H1 (cell line): ENCODE data around the gene TRAIP. TPM values are rescaled to one million over a fixed set of nuclear protein-coding genes. Genes with fewer than 3 reads are reported as not detected.

Experiments used
- CTCF ChIA-PET: fragments of 300-600 bp; sonication (Branson Sonifier 250); formaldehyde crosslinking; loops from one replicate; lab custom pipeline; 2021; ENCODE audit not compliant: partially characterized antibody; lab: Charles Lee
- POLR2A ChIA-PET: fragments of 300-600 bp; sonication (Branson Sonifier 250); formaldehyde crosslinking; loops from one replicate; lab custom pipeline; 2021; ENCODE audit warnings: inconsistent platforms; ENCODE audit not compliant: partially characterized antibody; lab: Charles Lee
- DNase-seq, 2 experiments: peaks; one replicate each; pipeline versions ENCODE4 v3.0.0 to v3.0.0-alpha.2; 2010 to 2022; ENCODE audit warnings: low spot score in 2 of 2, low read depth in 1 of 2, mixed read lengths in 1 of 2
- FAIRE-seq: peaks from 2 replicates; lab custom pipeline; 2011; peaks lifted over from hg19 to GRCh38; lab: Jason Lieb, UNC
- H2AFZ ChIP-seq: 2 replicates; pipeline ENCODE4 v1.8.1; 2012; ENCODE audit warnings: low read length, inconsistent platforms
- H2AK5ac ChIP-seq: 2 replicates; pipeline ENCODE4 v1.6.1; 2013; ENCODE audit warnings: low read depth, low read length
- H2BK120ac ChIP-seq: replicated peaks from 2 replicates; pipeline ENCODE3; 2013; ENCODE audit warnings: low read depth, low read length, inconsistent platforms
- H2BK12ac ChIP-seq: 2 replicates; pipeline ENCODE4 v1.6.1; 2013; ENCODE audit warnings: low read depth, low read length
- H2BK15ac ChIP-seq: 2 replicates; pipeline ENCODE4 v1.6.1; 2013; ENCODE audit warnings: low read length
- H2BK20ac ChIP-seq: 2 replicates; pipeline ENCODE4 v1.6.1; 2013; ENCODE audit warnings: low read length
- H2BK5ac ChIP-seq: 2 replicates; pipeline ENCODE4 v1.6.1; 2013; ENCODE audit warnings: low read depth, low read length
- H3K14ac ChIP-seq: 2 replicates; pipeline ENCODE4 v1.6.1; 2013; ENCODE audit warnings: inconsistent platforms; ENCODE audit not compliant: insufficient read length
- H3K18ac ChIP-seq: 2 replicates; pipeline ENCODE4 v1.6.1; 2013; ENCODE audit warnings: low read length; ENCODE audit errors: extremely low read depth
- H3K23ac ChIP-seq: 2 replicates; pipeline ENCODE4 v1.6.1; 2013; ENCODE audit warnings: inconsistent platforms; ENCODE audit not compliant: insufficient read length
- H3K23me2 ChIP-seq: 2 replicates; pipeline ENCODE4 v1.6.1; 2013; ENCODE audit warnings: low read depth, low read length
- H3K27ac ChIP-seq: 2 replicates; pipeline ENCODE4 v1.6.1; 2011; ENCODE audit warnings: low read depth, low read length, inconsistent platforms
- H3K27me3 ChIP-seq, 4 experiments: replicated peaks in 1 of 4; 1 replicate in 1 of 4; 2 replicates in 3 of 4; pipeline versions ENCODE4 v1.6.1 to v1.8.1; 2011 to 2013; ENCODE audit warnings: low read length in 3 of 4, mild to moderate bottlenecking in 3 of 4, inconsistent platforms in 2 of 4, mixed read lengths in 2 of 4, moderate library complexity in 1 of 4; ENCODE audit not compliant: control insufficient read depth in 3 of 4, insufficient read depth in 3 of 4; ENCODE audit errors: extremely low read depth in 1 of 4
- H3K36me3 ChIP-seq, 4 experiments: 2 replicates each; pipeline versions ENCODE4 v1.6.1 to v1.8.1; 2011 to 2013; ENCODE audit warnings: mild to moderate bottlenecking in 4 of 4, low read length in 3 of 4, moderate library complexity in 2 of 4, control low read depth in 1 of 4, inconsistent platforms in 1 of 4; ENCODE audit not compliant: insufficient read depth in 4 of 4, control insufficient read depth in 2 of 4
- H3K4ac ChIP-seq: replicated peaks from 2 replicates; pipeline ENCODE3; 2013; ENCODE audit warnings: low read length, low read depth, mixed read lengths, inconsistent platforms; ENCODE audit not compliant: insufficient read length
- H3K4me1 ChIP-seq, 4 experiments: replicated peaks in 1 of 4; 1 replicate in 1 of 4; 2 replicates in 3 of 4; pipeline versions ENCODE4 v1.6.1 to v1.8.1; 2011 to 2013; ENCODE audit warnings: low read length in 3 of 4, inconsistent platforms in 2 of 4, mixed read lengths in 1 of 4; ENCODE audit not compliant: insufficient read depth in 4 of 4, control insufficient read depth in 3 of 4
- H3K4me2 ChIP-seq, 2 experiments: 2 replicates each; pipeline versions ENCODE4 v1.6.1 to v1.8.1; 2011 to 2013; ENCODE audit warnings: low read depth in 2 of 2, low read length in 2 of 2, control low read depth in 1 of 2, inconsistent platforms in 1 of 2, mild to moderate bottlenecking in 1 of 2; ENCODE audit not compliant: insufficient read depth in 1 of 2
- H3K4me3 ChIP-seq, 4 experiments: fragments of 200-600, 300-600 bp in 1 of 4; sonication (generic), shearing (Covaris generic), sonication (Bioruptor Twin) in 1 of 4; 2 replicates each; pipeline versions ENCODE4 v1.5.1 to v1.8.1; 2011 to 2016; ENCODE audit warnings: low read length in 4 of 4, low read depth in 3 of 4, control low read depth in 2 of 4, inconsistent platforms in 2 of 4, mild to moderate bottlenecking in 2 of 4, mixed read lengths in 1 of 4, moderate library complexity in 1 of 4; ENCODE audit not compliant: insufficient read depth in 2 of 4; ENCODE audit errors: extremely low read depth in 1 of 4
- H3K56ac ChIP-seq: replicated peaks from 2 replicates; pipeline ENCODE3; 2013; ENCODE audit warnings: low read depth, mild to moderate bottlenecking, mixed read lengths, low read length, inconsistent platforms; ENCODE audit not compliant: insufficient read length
- H3K79me1 ChIP-seq: 2 replicates; pipeline ENCODE4 v1.6.1; 2013; ENCODE audit warnings: low read depth, low read length, control low read depth
- H3K79me2 ChIP-seq, 2 experiments: 2 replicates each; pipeline versions ENCODE4 v1.6.1 to v1.8.1; 2012 to 2013; ENCODE audit warnings: low read length in 2 of 2, mild to moderate bottlenecking in 2 of 2, inconsistent platforms in 1 of 2; ENCODE audit not compliant: insufficient read depth in 2 of 2, control insufficient read depth in 1 of 2
- H3K9ac ChIP-seq, 4 experiments: replicated peaks in 1 of 4; 1 replicate in 1 of 4; 2 replicates in 3 of 4; pipeline versions ENCODE4 v1.6.1 to v1.8.1; 2011 to 2013; ENCODE audit warnings: low read depth in 3 of 4, low read length in 3 of 4, control low read depth in 2 of 4, mild to moderate bottlenecking in 2 of 4, moderate library complexity in 2 of 4, inconsistent platforms in 1 of 4; ENCODE audit errors: extremely low read depth in 1 of 4
- H3K9me3 ChIP-seq, 2 experiments: 2 replicates each; pipeline versions ENCODE4 v1.6.1 to v1.8.1; 2012 to 2013; ENCODE audit warnings: mild to moderate bottlenecking in 2 of 2, moderate library complexity in 2 of 2, control low read depth in 1 of 2, inconsistent platforms in 1 of 2, low read depth in 1 of 2, low read length in 1 of 2, mixed read lengths in 1 of 2; ENCODE audit not compliant: insufficient read depth in 2 of 2
- H4K20me1 ChIP-seq, 2 experiments: replicated peaks in 1 of 2; 2 replicates each; pipeline versions ENCODE3 to v1.8.1; 2011 to 2013; ENCODE audit warnings: inconsistent platforms in 2 of 2, low read length in 2 of 2, mild to moderate bottlenecking in 1 of 2; ENCODE audit not compliant: insufficient read depth in 2 of 2, control insufficient read depth in 1 of 2
- H4K5ac ChIP-seq: 2 replicates; pipeline ENCODE4 v1.6.1; 2013; ENCODE audit warnings: low read length, low read depth, mixed read lengths, inconsistent platforms; ENCODE audit not compliant: insufficient read length
- H4K8ac ChIP-seq: 2 replicates; pipeline ENCODE4 v1.8.0; 2013; ENCODE audit warnings: mild to moderate bottlenecking, moderate library complexity, low read length, inconsistent platforms; ENCODE audit not compliant: insufficient read depth; ENCODE audit errors: extremely low read depth
- H4K91ac ChIP-seq: replicated peaks from 2 replicates; pipeline ENCODE3; 2013; ENCODE audit warnings: low read length, mixed read lengths, inconsistent platforms; ENCODE audit not compliant: insufficient read length
- CEBPB ChIP-seq: IDR thresholded peaks from 2 replicates; pipeline ENCODE4 v1.6.1; 2012; ENCODE audit warnings: low read depth, low read length
- CREB1 ChIP-seq: IDR thresholded peaks from 2 replicates; pipeline ENCODE4 v1.6.1; 2012; ENCODE audit warnings: inconsistent platforms
- SUZ12 ChIP-seq: fragments of 200-600 bp; sonication (generic); IDR thresholded peaks from 2 replicates; pipeline ENCODE4 v1.6.1; 2012; ENCODE audit warnings: mild to moderate bottlenecking, inconsistent platforms, low read length, moderate library complexity, mixed read lengths
- TAF7 ChIP-seq: optimal IDR thresholded peaks from 2 replicates; pipeline ENCODE3; 2011; ENCODE audit warnings: low read depth, mild to moderate bottlenecking, inconsistent platforms, low read length, moderate library complexity, borderline replicate concordance
- WGBS, 2 experiments: shearing (Covaris generic) in 1 of 2; methylation state at CpG; one replicate each; pipeline versions ENCODE4 v1.1.6 to v1.1.7; 2013 to 2015; ENCODE audit warnings: low lambda C conversion rate in 2 of 2, mixed read lengths in 2 of 2, inconsistent platforms in 1 of 2, low coverage in 1 of 2, missing lambda C conversion rate in 1 of 2; ENCODE audit not compliant: insufficient replicate concordance in 2 of 2, insufficient coverage in 1 of 2, insufficient read length in 1 of 2; ENCODE audit errors: extremely low coverage in 1 of 2, missing lambda C conversion rate in 1 of 2; 5-methylcytosine and 5-hydroxymethylcytosine counted together
- polyA plus RNA-seq, 7 experiments: library from polyadenylated mRNA; depleted of rRNA in 3 of 7; stranded (reverse) in 5 of 7; unstranded in 2 of 7; fragments of >200 nt in 5 of 7; fragments of 200-250 nt in 2 of 7; gene quantifications; 1 replicate in 5 of 7; 2 replicates in 1 of 7; 4 replicates in 1 of 7; pipeline versions ENCODE4 v1.2.1 to v1.2.3, GENCODE V29; 2011 to 2013; ENCODE audit warnings: missing spikeins in 2 of 7, mixed read lengths in 2 of 7
- total RNA-seq: library from RNA; stranded (reverse); fragmentation: NEBNext Ultra II Directional; extraction: Animal tissue kit (Norgen Biotek cat#: 25700); gene quantifications from 2 replicates; pipeline ENCODE4 v1.2.1, GENCODE V29; 2021
- TF ChIP-seq, protein P1 (sequence below), 3 experiments: IDR thresholded peaks; 1 replicate in 2 of 3; 2 replicates in 1 of 3; pipeline versions ENCODE4 v1.5.1 to v1.6.1; 2011; ENCODE audit warnings: low read length in 3 of 3, mild to moderate bottlenecking in 3 of 3, inconsistent platforms in 2 of 3, low read depth in 1 of 3, moderate library complexity in 1 of 3; ENCODE audit not compliant: insufficient read depth in 1 of 3; ENCODE audit errors: control extremely low read depth in 1 of 3

Gene TRAIP
- total and polyA plus RNA-seq, 2 of the 8 experiments (the other 6 are each of a cell fraction or from before 2014, with no cell fraction given), result 27.7 to 28.1 TPM

DNA sequence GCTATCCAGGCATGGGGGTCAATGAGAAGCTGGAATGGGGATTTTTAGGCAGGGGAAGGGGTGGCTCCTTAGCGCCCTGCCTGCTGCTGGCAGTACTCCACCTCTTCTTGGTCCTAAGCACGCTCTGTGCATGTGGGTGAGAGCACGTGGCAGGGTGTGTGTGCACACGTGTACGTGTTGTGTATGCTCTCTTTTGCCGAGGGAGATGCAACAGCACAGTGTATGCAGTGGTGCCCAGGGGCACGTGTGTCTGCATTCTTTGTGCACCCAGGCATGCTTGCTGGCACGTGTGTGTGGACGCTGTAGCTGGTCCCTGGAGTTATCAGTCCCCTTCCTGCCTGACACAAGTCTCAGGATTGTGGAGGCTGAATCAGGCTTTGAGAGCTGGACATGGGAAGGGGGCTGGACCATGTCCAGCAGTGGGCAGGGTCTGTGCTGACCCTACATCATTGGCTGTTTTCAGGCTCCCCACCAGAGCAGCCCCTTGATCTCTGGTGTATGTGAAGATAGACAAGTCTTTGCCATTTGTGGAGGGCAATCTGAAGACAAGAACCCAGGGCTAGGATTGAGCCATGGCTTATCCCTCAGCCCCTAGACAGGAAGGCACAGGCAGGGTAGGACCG, 15.3 kb upstream of the TRAIP start:
- Histone ChIP-seq H3K23ac (no peak overlapping the region), H2AFZ (no peak overlapping the region)
- CTCF ChIA-PET, result interaction anchor here (0.6 to 11.7 kb wide), 12 partner anchors 9 to 160 kb away, joined by 3 to 89 read pairs (median 5); no protein-coding TSS in a partner anchor

More for the DNA sequence above, 15.3 kb upstream of the TRAIP start:
- DNase-seq (no peak), FAIRE-seq (no peak)
- Histone ChIP-seq H3K23me2 (peaks cover 13% of the 10 kb centered on the region; the same call in 1 of the 2 replicates), H2BK120ac (no peak overlapping the region), H3K4me2 (no peak overlapping the region), H4K91ac (no peak overlapping the region), H3K14ac (no peak overlapping the region), H3K18ac (no peak overlapping the region), H3K79me1 (peaks cover 16% of the 10 kb centered on the region), H3K9ac (no peak overlapping the region), H4K5ac (no peak overlapping the region), H3K56ac (no peak overlapping the region), H3K4ac (no peak overlapping the region), H3K4me1 (peaks cover 11 to 29% (median 21%) of the 10 kb centered on the region in 4 experiments), H2BK20ac (no peak overlapping the region), H3K9me3 (no peaks in the 10 kb centered on the region), H2BK12ac (peak overlapping the region; percentile 72; the same call in 1 of the 2 replicates), H4K20me1 (peaks cover 3 to 11% of the 10 kb centered on the region in 2 experiments), H2BK5ac (no peak overlapping the region), H4K8ac (no peak overlapping the region), H3K4me3 (no peak overlapping the region), H3K79me2 (peaks cover 3 to 22% of the 10 kb centered on the region in 2 experiments; a peak in 3 of 4 replicates), H3K36me3 (no peaks in the 10 kb centered on the region), H3K27ac (no peak overlapping the region), H2BK15ac (peak overlapping the region; percentile 89), H3K27me3 (peaks cover 0 to 5% (median 3%) of the 10 kb centered on the region in 4 experiments; a peak in 3 of 7 replicates), H2AK5ac (no peak overlapping the region)
- no peak for TF ChIP-seq TAF7
- TF ChIP-seq SUZ12, result no peak
- no peak for TF ChIP-seq CREB1
- TF ChIP-seq, protein P1, sequence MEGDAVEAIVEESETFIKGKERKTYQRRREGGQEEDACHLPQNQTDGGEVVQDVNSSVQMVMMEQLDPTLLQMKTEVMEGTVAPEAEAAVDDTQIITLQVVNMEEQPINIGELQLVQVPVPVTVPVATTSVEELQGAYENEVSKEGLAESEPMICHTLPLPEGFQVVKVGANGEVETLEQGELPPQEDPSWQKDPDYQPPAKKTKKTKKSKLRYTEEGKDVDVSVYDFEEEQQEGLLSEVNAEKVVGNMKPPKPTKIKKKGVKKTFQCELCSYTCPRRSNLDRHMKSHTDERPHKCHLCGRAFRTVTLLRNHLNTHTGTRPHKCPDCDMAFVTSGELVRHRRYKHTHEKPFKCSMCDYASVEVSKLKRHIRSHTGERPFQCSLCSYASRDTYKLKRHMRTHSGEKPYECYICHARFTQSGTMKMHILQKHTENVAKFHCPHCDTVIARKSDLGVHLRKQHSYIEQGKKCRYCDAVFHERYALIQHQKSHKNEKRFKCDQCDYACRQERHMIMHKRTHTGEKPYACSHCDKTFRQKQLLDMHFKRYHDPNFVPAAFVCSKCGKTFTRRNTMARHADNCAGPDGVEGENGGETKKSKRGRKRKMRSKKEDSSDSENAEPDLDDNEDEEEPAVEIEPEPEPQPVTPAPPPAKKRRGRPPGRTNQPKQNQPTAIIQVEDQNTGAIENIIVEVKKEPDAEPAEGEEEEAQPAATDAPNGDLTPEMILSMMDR (IDR thresholded peaks at IDR 0.05; ENCODE audit: control extremely low read depth in 1 of 3, insufficient read depth in 1 of 3, low read depth in 1 of 3, low read length in 3 of 3), result peak in 1 of 3 experiments; percentile 3; a peak in 1 of 4 replicates
- TF ChIP-seq CEBPB, result no peak
- POLR2A ChIA-PET, result interaction anchor here (1.9 to 14.0 kb wide), 2 partner anchors 9 to 19 kb away, joined by 7 to 149 read pairs; no protein-coding TSS in a partner anchor
- WGBS, 2 experiments, result 92% methylated on average over 10 of the region's 10 CpGs; no CpG with 5 or more reads in 1 of the 2 experiments
